Measurements from ENCODE around the gene IMMP1L.

IMMP1L gene

DNA sequence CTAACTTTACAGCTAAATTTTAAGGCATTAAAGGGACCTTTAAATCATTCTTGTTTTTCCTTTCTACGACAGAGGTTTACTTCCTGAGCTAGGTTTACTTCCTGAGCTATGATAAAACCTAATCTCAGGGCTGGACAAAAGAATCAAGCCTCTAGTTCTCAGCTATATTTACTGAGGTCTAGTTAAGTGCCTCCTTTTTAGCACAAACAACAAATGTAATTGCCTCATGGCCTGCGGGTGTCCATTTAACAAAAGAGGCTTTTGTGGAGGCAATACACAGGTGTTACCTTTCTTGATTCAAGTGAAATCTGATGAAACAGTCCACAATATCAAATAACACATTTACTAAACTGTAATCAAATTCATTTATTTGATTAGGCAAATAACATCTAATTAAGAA, 67.3 kb downstream of the IMMP1L start:
- TF ChIP-seq, protein P1, sequence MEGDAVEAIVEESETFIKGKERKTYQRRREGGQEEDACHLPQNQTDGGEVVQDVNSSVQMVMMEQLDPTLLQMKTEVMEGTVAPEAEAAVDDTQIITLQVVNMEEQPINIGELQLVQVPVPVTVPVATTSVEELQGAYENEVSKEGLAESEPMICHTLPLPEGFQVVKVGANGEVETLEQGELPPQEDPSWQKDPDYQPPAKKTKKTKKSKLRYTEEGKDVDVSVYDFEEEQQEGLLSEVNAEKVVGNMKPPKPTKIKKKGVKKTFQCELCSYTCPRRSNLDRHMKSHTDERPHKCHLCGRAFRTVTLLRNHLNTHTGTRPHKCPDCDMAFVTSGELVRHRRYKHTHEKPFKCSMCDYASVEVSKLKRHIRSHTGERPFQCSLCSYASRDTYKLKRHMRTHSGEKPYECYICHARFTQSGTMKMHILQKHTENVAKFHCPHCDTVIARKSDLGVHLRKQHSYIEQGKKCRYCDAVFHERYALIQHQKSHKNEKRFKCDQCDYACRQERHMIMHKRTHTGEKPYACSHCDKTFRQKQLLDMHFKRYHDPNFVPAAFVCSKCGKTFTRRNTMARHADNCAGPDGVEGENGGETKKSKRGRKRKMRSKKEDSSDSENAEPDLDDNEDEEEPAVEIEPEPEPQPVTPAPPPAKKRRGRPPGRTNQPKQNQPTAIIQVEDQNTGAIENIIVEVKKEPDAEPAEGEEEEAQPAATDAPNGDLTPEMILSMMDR (IDR thresholded peaks at IDR 0.05; ENCODE audit: low read depth, low read length) = no peak
- H3K4me3 ChIP-seq (ENCODE audit: low read depth, low read length) = no peak overlapping the region

DNA sequence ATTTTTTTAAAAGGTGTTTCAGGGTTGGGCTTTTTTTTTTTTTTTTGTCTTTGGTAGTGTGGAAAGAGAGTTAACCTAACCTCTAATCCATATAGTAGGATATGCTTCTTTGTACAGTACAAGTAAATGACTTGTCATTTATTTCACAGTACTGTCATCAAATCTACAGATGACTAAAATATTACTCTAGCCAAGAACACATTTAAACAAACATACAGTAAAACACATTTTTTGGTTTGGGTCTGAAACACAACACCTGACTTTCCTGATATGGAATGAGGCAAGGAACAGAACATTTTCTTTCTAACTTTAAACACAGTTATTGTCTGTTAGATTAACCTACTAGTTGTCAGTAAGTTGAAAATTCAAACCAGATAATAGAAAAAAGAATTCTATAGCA, 68.1 kb downstream of the IMMP1L start:
- TF ChIP-seq, protein P1 (IDR thresholded peaks at IDR 0.05; ENCODE audit: low read depth, low read length) = no peak
- no peak overlapping the region for H3K4me3 ChIP-seq (ENCODE audit: low read depth, low read length)

DNA sequence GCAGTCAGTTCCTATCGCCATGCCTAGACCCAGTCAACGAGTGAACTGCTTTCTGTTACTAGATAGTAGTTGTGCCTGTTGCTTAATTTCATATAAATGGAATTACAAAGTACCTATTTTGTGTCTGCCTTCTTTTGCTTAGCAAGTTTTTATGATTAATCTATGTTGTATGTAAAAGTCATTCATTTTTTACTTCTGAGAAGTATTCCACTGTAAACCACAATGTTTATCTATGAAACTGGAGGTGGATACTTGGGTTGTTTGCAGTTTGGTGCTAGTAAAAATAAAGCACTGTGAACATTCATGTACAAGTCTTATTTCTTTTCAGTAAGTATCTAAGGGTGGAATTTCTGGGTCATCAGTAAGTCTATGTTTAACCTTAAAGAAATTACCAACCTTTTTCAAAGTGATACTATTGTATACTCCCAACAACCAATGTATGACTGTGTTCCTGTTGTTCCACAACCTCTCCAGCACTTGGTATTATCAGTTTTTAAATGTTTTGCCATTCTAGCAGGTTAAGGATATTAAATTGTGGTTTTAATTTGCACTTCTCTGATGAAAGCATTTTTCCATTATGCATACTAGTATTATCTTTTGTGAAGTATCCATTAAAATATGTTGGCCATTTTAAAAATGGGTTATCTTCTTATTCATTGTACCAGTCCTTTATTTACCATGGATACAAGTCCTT, 71.5 kb downstream of the IMMP1L start:
- TF ChIP-seq, protein P1 (IDR thresholded peaks at IDR 0.05; ENCODE audit: low read depth, low read length) = no peak
- no peak overlapping the region for H3K4me3 ChIP-seq (ENCODE audit: low read depth, low read length)

DNA sequence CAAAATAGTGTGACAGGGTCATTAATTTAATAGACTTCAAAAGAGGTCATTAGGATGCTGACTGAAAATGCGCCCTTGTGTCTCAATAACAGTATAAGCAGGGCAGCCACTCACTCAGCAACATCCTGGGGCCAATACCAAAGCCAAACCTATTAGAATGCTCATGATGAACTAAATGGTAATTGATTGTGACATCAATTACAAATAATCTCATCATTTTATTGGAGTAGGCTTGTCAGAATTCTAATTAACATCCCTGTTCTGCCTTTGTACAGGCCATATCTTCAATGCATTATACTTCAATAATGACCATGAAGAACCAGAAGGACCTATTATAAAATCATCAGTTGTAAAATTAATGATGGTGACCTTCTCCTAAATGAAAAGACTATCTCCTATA, 75.6 kb downstream of the IMMP1L start:
- H3K4me3 ChIP-seq (ENCODE audit: low read depth, low read length) = no peak overlapping the region
- TF ChIP-seq, protein P1 (IDR thresholded peaks at IDR 0.05; ENCODE audit: low read depth, low read length) = no peak

DNA sequence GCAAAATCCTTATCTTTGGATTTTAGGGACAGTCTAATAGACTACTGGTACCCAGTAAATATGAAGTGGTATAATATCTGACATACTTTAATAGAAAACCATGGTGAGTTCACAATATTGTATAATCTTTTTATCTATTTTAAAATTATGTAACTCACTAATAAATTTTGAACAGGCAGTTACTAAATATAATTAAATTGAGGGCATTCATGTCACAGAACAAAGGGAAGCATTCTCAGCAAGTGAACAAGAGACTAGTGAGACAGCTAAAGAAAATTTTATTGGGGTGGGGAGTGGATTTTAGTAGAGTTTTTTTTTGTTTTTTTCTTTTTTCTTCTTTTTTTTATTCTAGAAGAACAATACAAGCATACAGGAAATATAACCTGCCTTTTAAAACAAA, 84.8 kb downstream of the IMMP1L start:
- TF ChIP-seq, protein P1 (IDR thresholded peaks at IDR 0.05; ENCODE audit: low read depth, low read length) = no peak
- no peak overlapping the region for H3K4me3 ChIP-seq (ENCODE audit: low read depth, low read length)

DNA sequence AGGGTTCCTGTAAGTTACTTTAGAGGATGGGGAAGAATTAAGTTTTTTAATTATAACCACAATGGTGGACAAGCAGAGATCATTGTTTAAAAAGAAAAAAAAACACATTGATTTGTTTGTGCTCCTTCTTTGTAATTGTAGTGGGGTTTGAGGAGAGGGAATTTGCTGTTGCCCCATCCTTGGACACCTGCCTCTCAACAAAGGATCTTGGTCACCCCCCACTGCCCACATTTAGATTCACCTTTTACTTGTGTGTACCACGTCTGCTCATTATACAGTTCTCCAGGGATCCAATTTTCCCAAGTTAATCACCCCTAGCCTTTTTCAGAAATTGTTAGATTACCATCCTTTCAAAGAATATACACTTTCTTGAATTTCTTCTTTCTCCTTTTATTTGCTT, 86.7 kb downstream of the IMMP1L start:
- TF ChIP-seq, protein P1 (IDR thresholded peaks at IDR 0.05; ENCODE audit: low read depth, low read length) = no peak
- H3K4me3 ChIP-seq (ENCODE audit: low read depth, low read length) = no peak overlapping the region

DNA sequence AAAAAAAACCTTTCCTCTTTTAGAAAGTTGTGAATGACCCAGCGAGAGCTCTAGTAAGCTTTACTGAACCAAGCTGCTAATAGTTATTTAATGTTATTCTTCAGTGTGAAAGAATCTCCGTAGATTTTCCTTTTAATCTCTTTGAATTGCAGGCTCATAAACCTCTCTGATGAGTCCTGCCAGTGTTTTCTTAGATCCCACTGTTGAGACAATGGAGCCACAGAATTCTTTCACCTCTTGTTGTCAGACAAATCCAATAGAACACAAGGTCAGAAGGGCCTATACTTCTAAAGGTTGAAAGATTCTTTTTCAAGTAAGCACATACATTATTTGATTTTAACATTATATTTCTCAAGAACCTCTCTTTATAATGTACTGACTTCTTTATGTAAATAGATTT, 87.6 kb downstream of the IMMP1L start:
- TF ChIP-seq, protein P1 (IDR thresholded peaks at IDR 0.05; ENCODE audit: low read depth, low read length) = no peak
- no peak overlapping the region for H3K4me3 ChIP-seq (ENCODE audit: low read depth, low read length)

Data from WI38 (cell line).